ENCODE results near the gene DSTN.

GRCh38 chr20:17629025-17629424 is 59.1 kb downstream of the DSTN start:
- no peak for TF ChIP-seq POLR2A (IDR thresholded peaks at IDR 0.05; ENCODE audit: low read depth, low read length)
- no peak for TF ChIP-seq MAX (IDR thresholded peaks at IDR 0.05; ENCODE audit: insufficient read depth, insufficient read length)
- TF ChIP-seq CTCF (IDR thresholded peaks at IDR 0.05; ENCODE audit: extremely low read depth in 1 of 2, insufficient read depth in 1 of 2, low read depth in 1 of 2, low read length in 2 of 2), result no peak
- no peak for TF ChIP-seq POLR2AphosphoS5 (IDR thresholded peaks at IDR 0.05; ENCODE audit: insufficient read depth, low read depth, low read length)
- TF ChIP-seq MYC (IDR thresholded peaks at IDR 0.05; ENCODE audit: low read depth, low read length), result no peak

Measured in endothelial cell of umbilical vein (primary cell).